Esophagus squamous epithelium (tissue), 4 donors: ENCODE data around the gene TAS1R1.

Experiments used
- POLR2A ChIP-seq, 4 donors: fragments of 450-650 bp; IDR thresholded peaks; one replicate each; pipeline ENCODE4 v1.6.1; 2017; ENCODE audit warnings: antibody characterized with exemption in 4 of 4, mild to moderate bottlenecking in 4 of 4, moderate library complexity in 3 of 4
- TF ChIP-seq, protein P1 (sequence below), 6 experiments: fragments of 450-650 bp in 4 of 6; fragments of 200-600 bp in 2 of 6; sonication (generic) in 2 of 6; IDR thresholded peaks; one replicate each; pipeline ENCODE4 v1.5.1; 2016 to 2019; ENCODE audit warnings: antibody characterized with exemption in 6 of 6, mild to moderate bottlenecking in 4 of 6, moderate library complexity in 4 of 6

DNA sequence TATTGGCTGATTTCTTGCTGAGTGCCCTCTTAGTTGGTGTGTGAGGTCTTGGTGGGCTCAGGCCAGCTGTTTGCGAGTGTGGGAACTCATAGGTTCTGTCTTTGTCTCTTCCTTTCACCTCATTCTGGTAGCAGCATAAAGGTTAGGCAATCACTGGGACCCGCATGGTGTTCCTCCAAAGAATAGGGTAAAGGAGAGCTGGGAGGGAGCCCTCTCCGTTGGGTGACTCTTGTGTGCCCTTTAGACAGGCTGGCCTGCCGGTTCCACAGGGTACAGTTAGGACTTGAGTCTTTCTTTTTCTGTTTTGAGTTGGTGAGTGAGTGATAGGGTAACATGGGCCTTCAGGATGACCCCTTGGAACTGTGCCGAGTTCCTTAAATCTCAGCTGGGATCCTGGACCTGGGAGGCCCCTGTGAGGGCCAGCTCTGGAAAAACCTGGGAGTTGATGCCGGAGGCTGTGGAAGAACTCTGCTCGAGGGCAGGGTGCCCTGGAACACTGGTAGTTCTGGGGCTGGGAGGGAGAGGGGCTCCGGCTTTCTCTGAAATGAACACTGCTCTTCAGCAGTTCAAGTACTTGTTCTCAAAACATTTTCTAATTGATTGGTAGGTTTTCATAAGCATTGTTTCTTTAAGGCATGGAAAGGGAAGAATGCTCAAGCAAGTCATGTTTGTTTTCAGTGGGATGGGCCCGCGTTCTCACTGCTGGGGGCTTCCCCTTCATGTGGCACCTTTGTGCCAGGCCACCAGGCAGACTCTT, 67.5 kb downstream of the TAS1R1 start:
- TF ChIP-seq, protein P1, sequence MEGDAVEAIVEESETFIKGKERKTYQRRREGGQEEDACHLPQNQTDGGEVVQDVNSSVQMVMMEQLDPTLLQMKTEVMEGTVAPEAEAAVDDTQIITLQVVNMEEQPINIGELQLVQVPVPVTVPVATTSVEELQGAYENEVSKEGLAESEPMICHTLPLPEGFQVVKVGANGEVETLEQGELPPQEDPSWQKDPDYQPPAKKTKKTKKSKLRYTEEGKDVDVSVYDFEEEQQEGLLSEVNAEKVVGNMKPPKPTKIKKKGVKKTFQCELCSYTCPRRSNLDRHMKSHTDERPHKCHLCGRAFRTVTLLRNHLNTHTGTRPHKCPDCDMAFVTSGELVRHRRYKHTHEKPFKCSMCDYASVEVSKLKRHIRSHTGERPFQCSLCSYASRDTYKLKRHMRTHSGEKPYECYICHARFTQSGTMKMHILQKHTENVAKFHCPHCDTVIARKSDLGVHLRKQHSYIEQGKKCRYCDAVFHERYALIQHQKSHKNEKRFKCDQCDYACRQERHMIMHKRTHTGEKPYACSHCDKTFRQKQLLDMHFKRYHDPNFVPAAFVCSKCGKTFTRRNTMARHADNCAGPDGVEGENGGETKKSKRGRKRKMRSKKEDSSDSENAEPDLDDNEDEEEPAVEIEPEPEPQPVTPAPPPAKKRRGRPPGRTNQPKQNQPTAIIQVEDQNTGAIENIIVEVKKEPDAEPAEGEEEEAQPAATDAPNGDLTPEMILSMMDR (IDR thresholded peaks at IDR 0.05): no peak
- no peak for TF ChIP-seq POLR2A (IDR thresholded peaks at IDR 0.05)
